Suprapubic skin (tissue), 4 donors: ENCODE data around the gene MARK1. TPM values are rescaled to one million over a fixed set of nuclear protein-coding genes. Genes with fewer than 3 reads are reported as not detected.

Source experiments
- DNase-seq, 2 donors: peaks; one replicate each; pipeline ENCODE4 v3.0.0-alpha.2; 2019; ENCODE audit warnings: low spot score in 2 of 2
- H3K27ac ChIP-seq: fragments of 200-600 bp; sonication (generic); one replicate; pipeline ENCODE4 v1.5.1; 2019
- H3K27me3 ChIP-seq: fragments of 200-600 bp; sonication (generic); one replicate; pipeline ENCODE4 v1.5.1; 2019
- H3K36me3 ChIP-seq: fragments of 200-600 bp; sonication (generic); one replicate; pipeline ENCODE4 v1.5.1; 2019
- H3K4me1 ChIP-seq: fragments of 200-600 bp; sonication (generic); one replicate; pipeline ENCODE4 v1.5.1; 2019
- H3K4me3 ChIP-seq: fragments of 200-600 bp; sonication (generic); one replicate; pipeline ENCODE4 v1.5.1; 2019; ENCODE audit warnings: mild to moderate bottlenecking
- H3K9me3 ChIP-seq: fragments of 200-600 bp; sonication (generic); one replicate; pipeline ENCODE4 v1.5.1; 2019
- EP300 ChIP-seq: sonication (generic); formaldehyde crosslinking; IDR thresholded peaks from one replicate; pipeline ENCODE4 v1.6.1; 2017; ENCODE audit warnings: antibody characterized with exemption
- POLR2A ChIP-seq, 2 donors: fragments of 450-650 bp; IDR thresholded peaks; one replicate each; pipeline ENCODE4 v1.6.1; 2017; ENCODE audit warnings: antibody characterized with exemption in 2 of 2, mild to moderate bottlenecking in 2 of 2, moderate library complexity in 2 of 2
- POLR2AphosphoS5 ChIP-seq, 3 donors: sonication (generic); formaldehyde crosslinking; IDR thresholded peaks; one replicate each; pipeline ENCODE4 v1.6.1; 2017; ENCODE audit warnings: antibody characterized with exemption in 3 of 3
- WGBS: methylation state at CpG from one replicate; pipeline ENCODE4 v1.1.5; 2018; 5-methylcytosine and 5-hydroxymethylcytosine counted together
- total RNA-seq, 4 donors: library from RNA; depleted of rRNA; stranded (reverse); fragments of >200 nt; gene quantifications; one replicate each; pipeline ENCODE4 v1.1.0, GENCODE V29; 2016
- TF ChIP-seq, protein P1 (sequence below), 2 donors: fragments of 200-600 bp in 1 of 2; fragments of 450-650 bp in 1 of 2; sonication (generic) in 1 of 2; IDR thresholded peaks; one replicate each; pipeline ENCODE4 v1.5.1; 2016 to 2019; ENCODE audit warnings: antibody characterized with exemption in 2 of 2, mild to moderate bottlenecking in 1 of 2, moderate library complexity in 1 of 2

The MARK1 gene
- total RNA-seq, 4 donors from 2014 or later = 2.9 to 5.2 (median 3.9) TPM

DNA sequence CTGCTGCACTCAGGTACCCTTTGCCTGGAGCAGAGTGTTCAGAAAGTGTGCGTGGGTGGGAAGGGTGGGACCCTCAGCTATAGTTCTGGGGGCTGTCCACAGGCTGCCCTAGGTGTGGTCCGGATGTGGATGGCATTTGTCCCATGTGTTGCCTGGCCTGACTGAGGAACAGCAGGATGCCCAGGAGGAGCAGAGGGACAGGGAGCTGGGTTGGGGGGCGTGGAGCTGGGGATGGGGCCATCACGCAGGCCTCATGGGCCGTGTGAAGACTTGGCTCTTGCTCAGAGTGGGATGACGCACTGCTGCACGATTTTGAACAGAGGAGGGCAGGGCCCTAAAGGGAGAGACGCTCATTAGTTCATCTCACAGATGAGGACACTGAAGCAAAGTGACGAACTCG lies 179.2 kb downstream of the MARK1 start:
- Histone ChIP-seq H3K36me3 (no peaks in the 10 kb centered on the region), H3K4me3 (no peak overlapping the region), H3K9me3 (no peaks in the 10 kb centered on the region), H3K4me1 (no peaks in the 10 kb centered on the region), H3K27me3 (no peaks in the 10 kb centered on the region), H3K27ac (no peak overlapping the region)
- 73% methylated on average over 10 of the region's 10 CpGs for WGBS
- TF ChIP-seq EP300 (no peak), POLR2A (IDR thresholded peaks at IDR 0.05) (no peak), POLR2AphosphoS5 (IDR thresholded peaks at IDR 0.05) (no peak)
- TF ChIP-seq, protein P1, sequence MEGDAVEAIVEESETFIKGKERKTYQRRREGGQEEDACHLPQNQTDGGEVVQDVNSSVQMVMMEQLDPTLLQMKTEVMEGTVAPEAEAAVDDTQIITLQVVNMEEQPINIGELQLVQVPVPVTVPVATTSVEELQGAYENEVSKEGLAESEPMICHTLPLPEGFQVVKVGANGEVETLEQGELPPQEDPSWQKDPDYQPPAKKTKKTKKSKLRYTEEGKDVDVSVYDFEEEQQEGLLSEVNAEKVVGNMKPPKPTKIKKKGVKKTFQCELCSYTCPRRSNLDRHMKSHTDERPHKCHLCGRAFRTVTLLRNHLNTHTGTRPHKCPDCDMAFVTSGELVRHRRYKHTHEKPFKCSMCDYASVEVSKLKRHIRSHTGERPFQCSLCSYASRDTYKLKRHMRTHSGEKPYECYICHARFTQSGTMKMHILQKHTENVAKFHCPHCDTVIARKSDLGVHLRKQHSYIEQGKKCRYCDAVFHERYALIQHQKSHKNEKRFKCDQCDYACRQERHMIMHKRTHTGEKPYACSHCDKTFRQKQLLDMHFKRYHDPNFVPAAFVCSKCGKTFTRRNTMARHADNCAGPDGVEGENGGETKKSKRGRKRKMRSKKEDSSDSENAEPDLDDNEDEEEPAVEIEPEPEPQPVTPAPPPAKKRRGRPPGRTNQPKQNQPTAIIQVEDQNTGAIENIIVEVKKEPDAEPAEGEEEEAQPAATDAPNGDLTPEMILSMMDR (IDR thresholded peaks at IDR 0.05) = no peak
- no peak for DNase-seq

DNA sequence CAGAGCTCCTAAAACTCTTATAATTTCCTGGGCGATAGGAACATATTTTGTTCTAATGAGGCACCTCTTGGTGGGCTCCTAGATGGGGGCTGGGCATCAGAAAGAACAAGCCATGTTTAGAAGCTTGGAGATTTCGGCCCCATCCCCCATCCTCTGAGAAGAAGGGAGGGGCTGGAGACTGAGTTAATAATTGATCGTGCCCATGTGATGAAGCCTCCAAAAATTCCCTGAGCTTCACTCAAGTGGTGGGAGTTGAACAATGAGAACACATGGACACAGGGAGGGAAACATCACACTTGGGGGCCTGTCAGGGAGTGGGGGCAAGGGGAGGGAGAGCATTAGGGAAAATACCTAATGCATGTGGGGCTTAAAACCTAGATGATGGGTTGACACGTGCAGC lies 180.3 kb downstream of the MARK1 start:
- Histone ChIP-seq H3K4me3 (no peak overlapping the region), H3K9me3 (no peaks in the 10 kb centered on the region), H3K4me1 (no peaks in the 10 kb centered on the region), H3K36me3 (no peaks in the 10 kb centered on the region), H3K27ac (no peak overlapping the region), H3K27me3 (no peaks in the 10 kb centered on the region)
- no peak for DNase-seq
- no peak for TF ChIP-seq EP300
- TF ChIP-seq POLR2A (IDR thresholded peaks at IDR 0.05) = no peak
- TF ChIP-seq, protein P1 (IDR thresholded peaks at IDR 0.05) = no peak
- no peak for TF ChIP-seq POLR2AphosphoS5 (IDR thresholded peaks at IDR 0.05)
- WGBS = 92% methylated on average over 4 of the region's 4 CpGs

DNA sequence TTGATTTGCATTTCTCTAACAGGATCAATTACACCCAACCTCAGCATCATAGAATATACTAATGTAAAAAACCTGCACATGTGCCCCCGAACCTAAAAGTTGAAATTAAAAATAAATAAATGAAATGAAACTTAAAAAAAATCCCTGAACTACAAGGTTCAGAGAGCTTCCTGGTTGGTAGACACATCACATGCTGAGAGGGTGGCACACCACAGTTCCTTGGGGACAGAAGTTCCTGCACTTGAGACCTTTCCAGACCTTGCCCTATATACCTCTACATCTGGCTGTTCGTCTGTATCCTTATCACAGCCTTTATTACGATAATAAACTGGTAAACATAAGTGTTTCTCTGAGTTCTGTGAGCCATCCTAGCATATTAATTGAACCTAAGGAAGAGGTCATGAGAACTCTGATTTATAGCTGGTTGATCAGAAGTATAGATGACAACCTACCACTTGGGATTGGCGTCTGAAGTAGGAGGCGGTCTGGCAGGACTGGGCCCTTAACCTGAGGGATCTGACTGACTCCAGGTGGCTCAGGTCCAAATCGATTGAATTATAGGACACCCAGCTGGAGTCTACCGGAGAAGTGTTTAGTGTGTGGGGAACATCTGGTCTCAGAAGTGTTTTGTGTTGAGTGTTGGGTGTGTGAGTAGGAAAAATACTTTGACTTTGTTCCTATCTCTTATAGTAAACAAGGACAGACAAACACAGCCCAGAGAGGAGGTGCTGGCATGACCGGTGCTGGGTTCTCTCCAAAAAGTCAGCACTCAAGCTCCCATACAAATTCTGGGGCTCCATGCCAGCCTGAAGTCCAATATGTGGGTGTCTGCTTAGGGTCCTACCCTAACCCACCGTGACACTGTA lies 181.2 kb downstream of the MARK1 start:
- H3K4me3 ChIP-seq = no peak overlapping the region
- TF ChIP-seq EP300 = no peak
- TF ChIP-seq POLR2A (IDR thresholded peaks at IDR 0.05) = no peak
- no peak for TF ChIP-seq POLR2AphosphoS5 (IDR thresholded peaks at IDR 0.05)
- TF ChIP-seq, protein P1 (IDR thresholded peaks at IDR 0.05) = no peak
- no peak for DNase-seq
- H3K36me3 ChIP-seq = no peaks in the 10 kb centered on the region
- H3K4me1 ChIP-seq = no peaks in the 10 kb centered on the region
- WGBS = 67% methylated on average over 9 of the region's 9 CpGs
- no peaks in the 10 kb centered on the region for H3K27me3 ChIP-seq
- no peaks in the 10 kb centered on the region for H3K9me3 ChIP-seq
- no peak overlapping the region for H3K27ac ChIP-seq

DNA sequence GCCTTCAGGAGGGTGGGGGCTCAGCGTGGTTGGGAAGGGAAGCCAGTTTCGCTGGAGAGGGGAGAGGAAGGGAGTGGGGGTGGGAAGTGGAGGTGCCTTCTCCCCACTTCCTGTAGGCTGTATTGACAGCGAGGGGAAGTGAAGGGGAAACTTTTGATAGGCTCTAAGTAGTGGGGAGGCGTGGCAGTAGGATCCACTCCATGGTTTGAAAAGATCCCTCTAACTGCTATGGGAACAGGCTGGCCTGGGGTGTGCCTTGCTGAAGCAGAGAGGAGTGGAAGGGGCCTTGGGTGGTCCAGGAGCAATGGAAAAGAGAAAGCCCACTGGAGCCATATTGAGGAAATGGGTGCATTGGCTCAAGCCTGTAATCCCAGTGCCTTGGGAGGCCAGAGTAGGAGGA lies 182.4 kb downstream of the MARK1 start:
- H3K4me3 ChIP-seq = no peak overlapping the region
- no peak for TF ChIP-seq POLR2AphosphoS5 (IDR thresholded peaks at IDR 0.05)
- no peak for TF ChIP-seq EP300
- no peak for TF ChIP-seq POLR2A (IDR thresholded peaks at IDR 0.05)
- TF ChIP-seq, protein P1 (IDR thresholded peaks at IDR 0.05) = no peak
- DNase-seq = no peak
- no peaks in the 10 kb centered on the region for H3K36me3 ChIP-seq
- no peaks in the 10 kb centered on the region for H3K27me3 ChIP-seq
- WGBS = 56% methylated on average over 4 of the region's 4 CpGs
- no peaks in the 10 kb centered on the region for H3K9me3 ChIP-seq
- H3K27ac ChIP-seq = peak overlapping the region; percentile 55
- H3K4me1 ChIP-seq = no peaks in the 10 kb centered on the region

DNA sequence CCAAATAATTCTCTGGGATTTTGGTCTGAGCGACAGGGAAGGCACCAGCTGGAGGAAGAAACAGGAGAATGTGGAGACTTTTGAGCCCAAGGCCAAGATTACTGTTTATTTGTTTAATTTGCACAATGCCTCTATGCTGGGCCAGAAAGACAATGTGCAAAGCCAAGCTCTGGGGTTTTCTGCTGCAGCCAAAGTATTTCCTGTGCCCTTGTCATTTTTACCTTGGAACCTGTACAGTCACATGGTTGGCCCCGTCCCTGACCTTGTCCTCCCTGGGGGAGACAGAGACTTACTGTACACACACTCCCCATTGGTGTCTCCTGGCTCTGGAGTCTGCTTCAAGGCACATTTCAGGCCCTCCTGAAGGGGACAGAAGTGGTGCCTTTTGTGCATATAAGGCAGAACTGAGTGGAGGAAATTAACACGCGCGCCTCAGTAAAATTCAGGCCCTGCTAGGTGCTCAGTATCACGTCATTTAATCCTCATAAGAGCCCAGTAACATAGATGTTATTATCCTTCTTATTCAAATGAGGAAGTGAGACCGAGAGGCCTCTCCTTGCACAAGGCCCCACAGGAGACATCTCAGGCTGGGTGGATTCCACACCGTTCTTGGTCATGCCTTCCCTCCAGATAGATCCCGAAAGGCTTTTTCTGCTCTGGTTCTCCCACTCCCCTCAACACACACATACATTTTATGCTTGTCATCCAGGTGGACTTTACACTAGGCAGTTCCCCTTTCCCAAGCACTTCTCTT lies 183.3 kb downstream of the MARK1 start:
- no peak for DNase-seq
- H3K9me3 ChIP-seq = no peaks in the 10 kb centered on the region
- H3K27me3 ChIP-seq = no peaks in the 10 kb centered on the region
- H3K4me3 ChIP-seq = no peak overlapping the region
- WGBS = 77% methylated on average over 9 of the region's 9 CpGs
- H3K27ac ChIP-seq = peak overlapping the region; percentile 55
- TF ChIP-seq, protein P1 (IDR thresholded peaks at IDR 0.05) = no peak
- TF ChIP-seq POLR2AphosphoS5 (IDR thresholded peaks at IDR 0.05) = no peak
- TF ChIP-seq POLR2A (IDR thresholded peaks at IDR 0.05) = no peak
- TF ChIP-seq EP300 = no peak
- no peaks in the 10 kb centered on the region for H3K36me3 ChIP-seq
- H3K4me1 ChIP-seq = no peaks in the 10 kb centered on the region
